Pancreas (tissue), 10 donors: ENCODE results near the gene SSTR5. TPM values are rescaled to one million over a fixed set of nuclear protein-coding genes. Genes with fewer than 3 reads are reported as not detected.

Experiments used
- ATAC-seq, 4 donors: fragments of 200-7000 bp; cut with Tn5 transposase; one replicate each; pipeline versions ENCODE4 v1.8.0 to v1.9.1; 2020; ENCODE audit warnings: mild to moderate bottlenecking in 4 of 4, moderate library complexity in 4 of 4
- DNase-seq, 6 donors: peaks; one replicate each; pipeline ENCODE4 v3.0.0-alpha.2; 2020
- FAIRE-seq: peaks from 2 replicates; lab custom pipeline; 2012; peaks lifted over from hg19 to GRCh38; lab: Jason Lieb, UNC
- H3K27ac ChIP-seq, 4 donors: fragments of 200-600 bp; sonication (generic); 1 replicate in 3 of 4; 2 replicates in 1 of 4; pipeline versions ENCODE4 v1.5.0 to v1.8.0; 2020
- H3K27me3 ChIP-seq, 4 donors: fragments of 200-600 bp; one replicate each; pipeline ENCODE4 v1.8.0; 2021
- H3K36me3 ChIP-seq, 3 donors: fragments of 200-600 bp; sonication (generic) in 1 of 3; one replicate each; pipeline versions ENCODE4 v1.5.0 to v1.8.0; 2020 to 2021
- H3K4me1 ChIP-seq, 3 donors: fragments of 200-600 bp; one replicate each; pipeline ENCODE4 v1.8.0; 2021
- H3K4me3 ChIP-seq, 4 donors: fragments of 200-600 bp; sonication (generic) in 2 of 4; one replicate each; pipeline versions ENCODE4 v1.5.0 to v1.8.0; 2020 to 2021
- H3K9me3 ChIP-seq, 4 donors: fragments of 200-600 bp; one replicate each; pipeline ENCODE4 v1.8.0; 2021
- WGBS, 2 donors: extraction: QIAGEN DNeasy Blood & Tissue Kit; methylation state at CpG; one replicate each; pipeline ENCODE4 v1.1.7; 2013; 5-methylcytosine and 5-hydroxymethylcytosine counted together
- intact Hi-C, 3 donors: fragments of 100-400 bp; cut with DNase I; formaldehyde crosslinking; loops; one replicate each; pipeline versions ENCODE4 v1.11.1 to v1.14.2; 2022
- polyA plus RNA-seq, 2 donors: library from polyadenylated mRNA; stranded (reverse); fragments of 200-250 nt; gene quantifications; one replicate each; pipeline ENCODE4 v1.2.3, GENCODE V29; 2013
- total RNA-seq, 6 donors: library from RNA; stranded (reverse); fragmentation: NEBNext Ultra II Directional in 4 of 6; extraction: Animal tissue kit (Norgen Biotek cat#: 25700) in 4 of 6; gene quantifications; one replicate each; pipeline versions ENCODE4 v1.2.1 to v1.2.4, GENCODE V29; 2021 to 2023
- TF ChIP-seq, protein P1 (sequence below), 4 donors: fragments of 200-600 bp; sonication (generic) in 3 of 4; IDR thresholded peaks; one replicate each; pipeline versions ENCODE4 v1.5.0 to v1.8.0; 2021; ENCODE audit warnings: antibody characterized with exemption in 4 of 4
- donor health status: healthy with polysubstance abuse.
- donor health status: DM: no; HTN: no; CAD: no; lungs with moderate emphysema.
- donor health status: DM: no; HTN: no; CAD: no.
- donor health status: control.
- donor health status: control.
- donor health status: Bipolar disorder and iron deficiency.
- donor health status: DM: yes; HTN: yes; CAD: no.
- donor health status: DM: no; HTN: no; CAD: no.
- donor health status: DM: no; HTN: no; CAD: no.
- donor health status: DM: yes; HTN: yes; CAD: no.

Gene SSTR5
- total and polyA plus RNA-seq, 8 donors = 0.12 to 1.2 (median 0.32) TPM; not detected in 1

DNA sequence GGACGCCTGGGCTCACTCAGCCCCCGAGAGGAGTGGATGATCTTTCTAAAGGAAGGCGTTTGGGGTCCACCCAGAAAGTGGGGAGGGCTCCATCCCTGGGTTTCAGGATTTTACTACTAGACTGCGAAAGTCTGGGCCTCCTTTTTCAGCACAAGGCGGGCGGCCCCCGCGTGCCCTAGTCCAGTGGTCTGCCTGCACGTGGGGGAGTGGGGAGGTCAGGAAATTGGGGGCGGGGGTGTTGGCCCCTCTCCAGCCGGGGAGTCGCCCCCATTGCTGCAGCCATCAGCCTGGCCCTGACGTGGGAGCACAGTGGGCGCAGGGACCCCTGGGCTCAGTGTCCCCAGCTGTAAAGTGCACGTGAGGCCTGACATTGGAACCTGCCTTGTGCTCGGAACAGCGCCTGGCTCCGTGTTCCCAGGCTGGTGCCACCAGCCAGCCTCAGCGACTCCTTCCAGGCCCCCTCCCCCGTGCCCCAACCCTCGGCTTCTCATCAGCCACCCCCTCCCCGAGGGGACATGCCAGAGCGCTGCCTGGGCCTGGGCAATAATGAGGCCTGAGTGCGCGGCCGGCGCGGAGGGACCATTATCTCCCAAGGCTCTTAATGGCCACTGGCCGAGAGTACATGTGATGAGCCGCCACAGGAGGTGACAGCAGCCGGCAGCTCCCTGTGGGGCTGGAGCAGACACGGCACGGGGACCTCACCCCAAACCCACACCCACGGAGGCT, 25.9 kb downstream of the SSTR5 start:
- H3K27ac ChIP-seq = no peak overlapping the region
- FAIRE-seq (no peak), ATAC-seq (no peak), DNase-seq (no peak)
- H3K4me1 ChIP-seq = no peaks in the 10 kb centered on the region
- H3K9me3 ChIP-seq = no peaks in the 10 kb centered on the region
- no peak overlapping the region for H3K4me3 ChIP-seq
- 31 to 38% methylated on average over 31 to 34 of the region's 34 CpGs for WGBS, 2 donors
- H3K36me3 ChIP-seq = no peaks in the 10 kb centered on the region
- intact Hi-C loops = no loop called here
- peaks cover 0 to 5% (median 0%) of the 10 kb centered on the region in 4 donors for H3K27me3 ChIP-seq
- TF ChIP-seq, protein P1, sequence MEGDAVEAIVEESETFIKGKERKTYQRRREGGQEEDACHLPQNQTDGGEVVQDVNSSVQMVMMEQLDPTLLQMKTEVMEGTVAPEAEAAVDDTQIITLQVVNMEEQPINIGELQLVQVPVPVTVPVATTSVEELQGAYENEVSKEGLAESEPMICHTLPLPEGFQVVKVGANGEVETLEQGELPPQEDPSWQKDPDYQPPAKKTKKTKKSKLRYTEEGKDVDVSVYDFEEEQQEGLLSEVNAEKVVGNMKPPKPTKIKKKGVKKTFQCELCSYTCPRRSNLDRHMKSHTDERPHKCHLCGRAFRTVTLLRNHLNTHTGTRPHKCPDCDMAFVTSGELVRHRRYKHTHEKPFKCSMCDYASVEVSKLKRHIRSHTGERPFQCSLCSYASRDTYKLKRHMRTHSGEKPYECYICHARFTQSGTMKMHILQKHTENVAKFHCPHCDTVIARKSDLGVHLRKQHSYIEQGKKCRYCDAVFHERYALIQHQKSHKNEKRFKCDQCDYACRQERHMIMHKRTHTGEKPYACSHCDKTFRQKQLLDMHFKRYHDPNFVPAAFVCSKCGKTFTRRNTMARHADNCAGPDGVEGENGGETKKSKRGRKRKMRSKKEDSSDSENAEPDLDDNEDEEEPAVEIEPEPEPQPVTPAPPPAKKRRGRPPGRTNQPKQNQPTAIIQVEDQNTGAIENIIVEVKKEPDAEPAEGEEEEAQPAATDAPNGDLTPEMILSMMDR (IDR thresholded peaks at IDR 0.05) = no peak

DNA sequence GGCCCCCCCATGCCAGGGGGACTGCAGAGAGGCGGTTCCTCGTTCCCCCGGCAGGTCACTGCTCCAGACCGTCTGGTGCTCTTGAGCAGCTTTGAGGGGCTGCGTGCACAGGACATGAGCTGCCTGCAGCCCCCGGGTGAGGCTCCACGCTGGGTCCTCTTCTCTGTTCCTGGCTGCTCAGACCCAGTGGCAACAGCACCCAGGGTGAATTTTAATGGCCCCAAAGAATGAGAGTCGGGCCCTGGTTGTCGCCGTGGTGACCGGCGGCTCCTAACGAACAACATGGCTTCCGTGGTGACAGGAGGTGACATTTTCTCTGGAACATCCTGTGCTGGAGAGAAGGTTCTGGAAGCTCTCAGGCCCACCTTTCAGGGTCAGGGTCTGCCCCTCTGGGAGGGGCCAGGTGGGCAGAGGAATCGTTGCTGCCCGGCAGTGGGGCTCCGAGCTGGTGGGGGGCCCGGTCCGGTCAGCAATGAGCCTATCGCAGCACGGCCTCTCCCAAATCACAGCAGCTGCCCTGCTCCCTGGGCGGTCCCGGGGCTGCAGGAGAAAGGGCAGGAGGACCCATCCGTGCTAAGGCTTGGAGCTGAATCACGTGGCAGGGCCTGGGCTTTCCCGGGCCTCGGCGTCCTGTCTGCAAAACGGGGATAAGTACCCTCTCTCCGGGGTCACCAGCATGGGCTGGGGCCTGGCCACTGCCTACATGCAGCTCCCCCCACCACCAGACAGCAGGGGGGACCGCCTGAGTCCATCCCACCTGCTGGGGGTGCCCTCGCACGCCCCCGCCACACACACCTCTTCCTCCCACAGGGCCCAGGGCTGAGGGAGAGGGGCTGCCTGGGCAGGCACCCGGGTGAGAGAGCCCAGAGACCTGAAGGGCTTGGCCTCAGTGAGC, 26.9 kb downstream of the SSTR5 start:
- no peak for ATAC-seq
- WGBS, 2 donors = 34 to 41% methylated on average over 35 of the region's 35 CpGs
- FAIRE-seq = no peak
- no peak for DNase-seq
- Histone ChIP-seq H3K4me3 (no peak overlapping the region), H3K27me3 (peaks cover 0 to 8% (median 0%) of the 10 kb centered on the region in 4 donors), H3K36me3 (no peaks in the 10 kb centered on the region), H3K27ac (no peak overlapping the region), H3K9me3 (no peaks in the 10 kb centered on the region), H3K4me1 (no peaks in the 10 kb centered on the region)
- TF ChIP-seq, protein P1 (IDR thresholded peaks at IDR 0.05) = no peak
- intact Hi-C loops = no loop called here

DNA sequence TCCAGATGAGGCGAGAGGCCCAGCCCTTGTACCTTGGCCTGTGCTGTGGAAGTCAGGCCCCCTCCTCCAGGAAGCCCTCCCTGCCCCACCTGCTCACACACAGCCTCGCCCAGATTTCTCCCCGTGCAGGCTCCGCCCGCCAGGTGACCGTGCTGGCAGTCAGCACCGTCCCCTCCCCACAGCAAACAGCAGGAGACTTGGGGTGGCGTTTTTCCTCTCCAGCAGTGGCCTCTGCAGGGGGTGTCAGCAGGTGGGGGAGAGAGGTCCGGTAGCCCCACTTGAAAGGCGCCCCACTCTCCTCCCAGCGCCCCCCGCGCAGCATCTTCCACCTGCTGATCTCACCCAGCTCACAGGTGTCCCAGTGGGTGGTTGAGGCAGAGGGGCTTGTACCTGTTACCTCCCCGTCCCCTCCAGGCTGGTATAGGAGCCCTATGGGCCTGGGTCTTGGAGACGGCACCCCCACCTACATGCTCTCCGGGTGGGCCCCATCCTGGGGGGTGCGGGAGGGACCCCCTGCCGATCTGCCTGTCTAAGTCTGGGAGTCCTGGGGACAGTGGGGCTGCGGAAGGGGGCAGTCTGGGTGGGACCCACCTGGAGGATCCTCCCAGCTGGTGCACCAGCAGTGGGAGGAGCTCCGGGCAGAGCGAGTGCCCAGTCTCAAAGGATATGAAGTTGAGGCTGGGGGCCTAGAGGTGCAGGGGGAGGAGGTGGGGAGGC, 27.7 kb downstream of the SSTR5 start:
- TF ChIP-seq, protein P1 (IDR thresholded peaks at IDR 0.05) = no peak
- Histone ChIP-seq H3K27me3 (peaks cover 0 to 8% (median 0%) of the 10 kb centered on the region in 4 donors), H3K27ac (no peak overlapping the region), H3K9me3 (no peaks in the 10 kb centered on the region), H3K4me3 (no peak overlapping the region), H3K4me1 (no peaks in the 10 kb centered on the region), H3K36me3 (no peaks in the 10 kb centered on the region)
- WGBS, 2 donors = 42 to 50% methylated on average over 21 of the region's 21 CpGs
- DNase-seq = no peak
- intact Hi-C loops = no loop called here
- no peak for ATAC-seq
- FAIRE-seq = no peak

DNA sequence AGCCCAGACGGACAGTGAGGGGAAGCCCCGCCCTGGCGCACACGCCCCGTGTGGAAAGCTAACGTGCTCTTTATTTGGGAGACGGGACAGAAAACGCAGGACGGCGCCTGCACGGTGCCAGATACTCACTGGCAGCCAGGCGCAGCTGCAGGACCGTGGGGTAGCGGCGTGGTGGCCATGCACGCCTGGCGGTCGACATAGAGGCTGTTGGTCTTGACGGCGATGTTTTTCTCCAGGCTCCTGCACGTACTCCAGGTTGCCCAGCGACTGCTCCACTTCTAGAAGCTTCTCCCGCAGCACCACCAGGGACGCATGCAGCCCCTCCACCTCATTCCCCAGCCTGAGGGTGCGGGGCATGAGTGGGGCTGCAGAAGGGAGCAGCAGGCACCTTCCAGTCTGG, 28.6 kb downstream of the SSTR5 start:
- H3K9me3 ChIP-seq = no peaks in the 10 kb centered on the region
- DNase-seq (no peak), FAIRE-seq (no peak), ATAC-seq (no peak)
- no peak overlapping the region for H3K4me3 ChIP-seq
- H3K27me3 ChIP-seq = peaks cover 0 to 8% (median 0%) of the 10 kb centered on the region in 4 donors
- no peaks in the 10 kb centered on the region for H3K4me1 ChIP-seq
- no peaks in the 10 kb centered on the region for H3K36me3 ChIP-seq
- no peak overlapping the region for H3K27ac ChIP-seq
- WGBS, 2 donors = 41 to 48% methylated on average over 25 of the region's 25 CpGs
- TF ChIP-seq, protein P1 (IDR thresholded peaks at IDR 0.05) = no peak
- intact Hi-C loops = no loop called here
